ENCODE results near the gene FGG. TPM values are rescaled to one million over a fixed set of nuclear protein-coding genes. Genes with fewer than 3 reads are reported as not detected.
A peak's percentile ranks its signal among the peaks of the same experiment; 100 is the strongest.

FGG gene
- total RNA-seq, 2 donors from 2014 or later = 0.24 to 0.42 TPM

DNA sequence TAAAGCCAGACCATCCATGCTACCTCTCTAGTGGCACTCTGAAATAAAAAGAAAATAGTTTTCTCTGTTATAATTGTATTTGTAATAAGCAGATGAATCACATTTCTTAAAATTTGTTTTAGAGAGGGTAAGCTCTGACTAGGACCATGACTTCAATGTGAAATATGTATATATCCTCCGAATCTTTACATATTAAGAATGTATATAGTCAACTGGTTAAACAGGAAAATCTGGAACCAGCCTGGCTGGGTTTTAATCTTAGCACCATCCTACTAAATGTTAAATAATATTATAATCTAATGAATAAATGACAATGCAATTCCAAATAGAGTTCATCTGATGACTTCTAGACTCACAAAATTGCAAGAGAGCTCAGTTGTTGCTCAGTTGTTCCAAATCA is 48.1 kb downstream of the FGG start:
- no peak for DNase-seq
- ATAC-seq = no peak
- intact Hi-C loops (cut with DNase I) = no loop called here

DNA sequence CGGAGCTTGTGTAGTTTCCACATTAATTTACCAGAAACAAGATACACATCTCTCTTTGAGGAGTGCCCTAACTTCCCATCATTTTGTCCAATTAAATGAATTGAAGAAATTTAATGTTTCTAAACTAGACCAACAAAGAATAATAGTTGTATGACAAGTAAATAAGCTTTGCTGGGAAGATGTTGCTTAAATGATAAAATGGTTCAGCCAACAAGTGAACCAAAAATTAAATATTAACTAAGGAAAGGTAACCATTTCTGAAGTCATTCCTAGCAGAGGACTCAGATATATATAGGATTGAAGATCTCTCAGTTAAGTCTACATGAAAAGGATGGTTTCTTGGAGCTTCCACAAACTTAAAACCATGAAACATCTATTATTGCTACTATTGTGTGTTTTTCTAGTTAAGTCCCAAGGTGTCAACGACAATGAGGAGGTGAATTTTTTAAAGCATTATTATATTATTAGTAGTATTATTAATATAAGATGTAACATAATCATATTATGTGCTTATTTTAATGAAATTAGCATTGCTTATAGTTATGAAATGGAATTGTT is 49.7 kb downstream of the FGG start, which contains the start of gene FGB:
Gene FGB, plus strand, starts transcription at position 315 of the 558 bp plus-strand sequence. Its CDS starts 8 bp downstream, at position 323.
- intact Hi-C loops (cut with DNase I) = no loop called here
- ATAC-seq = no peak
- DNase-seq = no peak

DNA sequence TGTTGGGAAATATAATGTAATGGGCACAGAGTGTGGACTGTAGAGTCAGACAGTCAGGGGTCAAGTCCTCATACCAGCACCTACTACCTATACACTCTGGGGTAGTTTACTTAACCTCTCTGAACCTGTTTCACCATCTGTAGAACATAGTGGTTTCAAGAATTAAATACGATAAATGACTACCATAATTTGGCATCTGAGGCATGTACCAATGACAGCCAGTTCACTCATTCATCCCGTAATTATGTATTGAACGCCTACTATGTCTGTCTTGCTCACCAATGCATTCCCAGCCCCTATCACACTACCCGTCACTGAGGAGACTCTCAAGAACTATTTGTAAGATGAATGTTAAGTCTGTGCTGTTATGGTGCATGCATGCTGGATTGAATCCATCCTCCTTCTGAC is 51.6 kb downstream of the FGG start:
- ATAC-seq = no peak
- intact Hi-C loops (cut with DNase I) = no loop called here
- no peak for DNase-seq

DNA sequence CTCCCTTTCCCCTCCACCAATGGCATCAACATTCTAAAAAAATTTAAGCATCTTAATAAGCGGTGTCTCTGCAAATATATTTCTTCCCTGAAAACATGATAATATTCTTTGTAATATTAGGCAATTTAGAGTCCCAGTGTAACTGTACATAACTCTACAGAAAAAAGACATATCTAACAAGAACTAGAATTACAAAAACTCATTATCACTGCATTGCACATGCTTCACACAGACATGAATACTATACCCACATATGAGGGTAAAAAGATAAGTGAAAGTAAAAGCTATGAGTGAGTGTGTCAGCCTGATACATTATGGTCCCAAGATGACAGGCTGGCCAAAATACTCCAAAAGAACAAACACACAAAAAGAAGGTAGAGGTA is 52.0 kb downstream of the FGG start:
- ATAC-seq (no peak), DNase-seq (no peak)
- intact Hi-C loops (cut with DNase I) = no loop called here

DNA sequence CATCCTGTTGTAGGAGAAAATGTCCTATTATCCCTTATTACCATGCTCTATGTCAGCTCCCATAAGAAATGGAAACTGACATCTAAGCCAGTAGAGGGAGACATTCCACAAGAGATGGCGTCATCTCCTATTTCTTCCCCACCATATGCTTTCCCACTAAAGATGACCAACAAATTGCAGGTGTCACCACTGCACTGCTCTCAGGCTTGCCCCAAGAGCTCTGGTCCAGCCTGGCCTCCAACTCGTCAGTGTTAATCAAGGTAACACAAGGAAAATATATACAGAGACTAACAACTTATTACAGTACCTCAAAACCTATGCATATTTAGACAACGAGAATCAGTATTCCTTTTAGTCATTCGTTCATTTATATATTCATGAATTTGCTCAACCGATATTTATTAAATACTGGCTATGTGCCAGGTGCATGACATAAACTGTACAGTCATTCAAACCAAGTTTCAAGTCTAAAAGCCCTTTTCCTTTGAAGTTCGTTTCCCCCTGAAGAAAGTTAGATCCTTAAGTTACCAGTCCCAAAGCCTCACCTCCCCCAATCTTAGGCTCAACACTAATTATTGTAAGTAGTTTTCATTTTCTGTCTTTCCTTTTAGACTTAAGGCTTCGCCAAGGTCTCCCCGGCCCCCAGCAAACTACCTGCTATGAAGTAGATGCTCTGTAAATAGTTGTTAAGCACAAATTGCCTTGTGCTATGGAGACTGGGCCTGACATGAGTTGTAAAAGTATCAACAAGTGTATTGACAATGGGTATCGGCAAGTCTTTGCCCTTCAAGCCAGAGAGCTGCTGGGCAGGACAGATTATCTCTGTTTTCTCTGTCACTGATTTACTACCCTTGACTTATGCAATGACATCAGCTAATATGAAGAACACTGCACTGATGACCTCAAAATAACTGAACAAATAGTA is 52.7 kb downstream of the FGG start:
- ATAC-seq = peak in 1 of 2 donors; percentile 16
- intact Hi-C loops (cut with DNase I) = loop anchor here (10.0 kb wide), 2 partner anchors 55 to 815 kb away; partner anchors contain the start of genes FGG (in 1 of the 2) and MAP9 (in 1 of the 2)
- no peak for DNase-seq

DNA sequence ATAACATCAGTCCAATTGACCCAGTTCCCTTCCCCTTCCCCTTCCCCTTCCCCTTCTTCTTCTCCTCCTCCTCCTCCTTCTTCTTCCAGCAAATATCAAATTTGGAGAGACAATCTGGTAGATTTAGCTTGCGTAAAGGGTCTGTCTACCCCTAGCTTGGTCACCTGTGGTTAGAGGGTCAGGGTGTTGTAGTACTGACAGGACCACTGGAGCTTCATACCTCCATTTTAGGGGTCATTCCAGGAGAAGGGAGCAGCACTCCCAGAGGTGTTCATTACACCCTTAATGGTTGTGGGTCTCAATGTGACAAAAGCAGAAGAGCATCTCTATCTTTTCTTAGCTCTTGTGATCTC is 53.3 kb downstream of the FGG start:
- DNase-seq (no peak), ATAC-seq (no peak)
- intact Hi-C loops (cut with DNase I) = loop anchor here (10.0 kb wide), 2 partner anchors 56 to 816 kb away; partner anchors contain the start of genes FGG (in 1 of the 2) and MAP9 (in 1 of the 2)

Other genes starting within 250 kb of the FGG start
- gene DCHS2, start 120.9 kb downstream of the FGG start, total RNA-seq = under 1 TPM in 1 of 2 donors, not detected in 1; 0.03 TPM
- gene PLRG1, start 62.3 kb downstream of the FGG start, total RNA-seq = 10 to 100 TPM; 43.2 to 51.0 TPM
- gene FGB, start 49.6 kb downstream of the FGG start, total RNA-seq = under 1 TPM; 0.21 to 0.32 TPM
- gene FGA, start 21.9 kb downstream of the FGG start, total RNA-seq = under 1 TPM; 0.47 TPM
- under 1 TPM; 0.29 to 0.32 TPM for gene LRAT, start 131.3 kb upstream of the FGG start, total RNA-seq
- under 1 TPM in 1 of 2 donors, not detected in 1; 0.06 TPM for gene RBM46, start 168.6 kb upstream of the FGG start, total RNA-seq

All from left cardiac atrium (tissue), 4 donors.